Activated naive CD4-positive, alpha-beta T cell treated with anti-CD3 and anti-CD28 coated beads, Interleukin-2, amount 50 U/mL, for 24 hours (primary cell): ENCODE results near the gene HS3ST6.
"Not testable (repeated sequence)": the region's sequence is repeated elsewhere in the genome, so short reads cannot be mapped to it uniquely, and the experiment has no call there.

Experiments used
- H3K27ac Mint-ChIP-seq: one replicate; pipeline ENCODE4 v1.8.0; 2021; ENCODE audit warnings: mild to moderate bottlenecking, mixed read lengths
- H3K27me3 Mint-ChIP-seq: one replicate; pipeline ENCODE4 v1.8.0; 2021; ENCODE audit warnings: mixed read lengths
- H3K36me3 Mint-ChIP-seq: one replicate; pipeline ENCODE4 v1.8.0; 2021; ENCODE audit warnings: mixed read lengths
- H3K4me1 Mint-ChIP-seq: one replicate; pipeline ENCODE4 v1.8.0; 2021; ENCODE audit warnings: mixed read lengths
- H3K4me3 Mint-ChIP-seq: one replicate; pipeline ENCODE4 v1.8.0; 2021; ENCODE audit warnings: mild to moderate bottlenecking, mixed read lengths
- H3K9me3 Mint-ChIP-seq: one replicate; pipeline ENCODE4 v1.8.0; 2021; ENCODE audit warnings: mixed read lengths

Gene HS3ST6

GRCh38 chr16:1957434-1958142, 39.4 kb upstream of the HS3ST6 start:
- not testable (repeated sequence) for H3K4me3 Mint-ChIP-seq, H3K9me3 Mint-ChIP-seq, H3K27ac Mint-ChIP-seq, H3K36me3 Mint-ChIP-seq, H3K27me3 Mint-ChIP-seq
- peaks cover 21% of the 10 kb centered on the region for H3K4me1 Mint-ChIP-seq

GRCh38 chr16:1953734-1954133, 35.5 kb upstream of the HS3ST6 start:
- Mint-ChIP-seq H3K36me3 (no peaks in the 10 kb centered on the region), H3K4me1 (no peaks in the 10 kb centered on the region), H3K4me3 (no peak overlapping the region), H3K27ac (no peak overlapping the region), H3K27me3 (no peaks in the 10 kb centered on the region), H3K9me3 (no peaks in the 10 kb centered on the region)

- Mint-ChIP-seq H3K36me3 (no peaks in the 10 kb centered on the region), H3K9me3 (no peaks in the 10 kb centered on the region), H3K4me1 (no peaks in the 10 kb centered on the region), H3K27ac (no peak overlapping the region), H3K4me3 (no peak overlapping the region), H3K27me3 (no peaks in the 10 kb centered on the region)
Measured at GRCh38 chr16:1950559-1950958, 32.3 kb upstream of the HS3ST6 start.

- H3K36me3 Mint-ChIP-seq: no peaks in the 10 kb centered on the region
- H3K9me3 Mint-ChIP-seq: no peaks in the 10 kb centered on the region
- H3K4me1 Mint-ChIP-seq: no peaks in the 10 kb centered on the region
- no peak overlapping the region for H3K4me3 Mint-ChIP-seq
- H3K27ac Mint-ChIP-seq: no peak overlapping the region
- no peaks in the 10 kb centered on the region for H3K27me3 Mint-ChIP-seq
Measured at GRCh38 chr16:1950047-1950446, 31.8 kb upstream of the HS3ST6 start.

GRCh38 chr16:1949507-1949906, 31.3 kb upstream of the HS3ST6 start:
- no peak overlapping the region for H3K4me3 Mint-ChIP-seq
- peaks cover 1% of the 10 kb centered on the region for H3K4me1 Mint-ChIP-seq
- H3K27ac Mint-ChIP-seq: no peak overlapping the region
- H3K9me3 Mint-ChIP-seq: no peaks in the 10 kb centered on the region
- H3K27me3 Mint-ChIP-seq: no peaks in the 10 kb centered on the region
- no peaks in the 10 kb centered on the region for H3K36me3 Mint-ChIP-seq

- H3K36me3 Mint-ChIP-seq: no peaks in the 10 kb centered on the region
Measured at GRCh38 chr16:1947369-1947670, 29.1 kb upstream of the HS3ST6 start.

GRCh38 chr16:1946495-1947368, 28.5 kb upstream of the HS3ST6 start:
- Mint-ChIP-seq H3K36me3 (no peaks in the 10 kb centered on the region), H3K27me3 (no peaks in the 10 kb centered on the region), H3K9me3 (no peaks in the 10 kb centered on the region), H3K27ac (no peak overlapping the region), H3K4me1 (peaks cover 15% of the 10 kb centered on the region), H3K4me3 (no peak overlapping the region)

More at GRCh38 chr16:1947369-1947670, 29.1 kb upstream of the HS3ST6 start:
- Mint-ChIP-seq H3K4me3 (no peak overlapping the region), H3K9me3 (no peaks in the 10 kb centered on the region), H3K4me1 (peaks cover 10% of the 10 kb centered on the region), H3K27ac (no peak overlapping the region), H3K27me3 (no peaks in the 10 kb centered on the region)

GRCh38 chr16:1945559-1946391, 27.6 kb upstream of the HS3ST6 start:
- no peak overlapping the region for H3K4me3 Mint-ChIP-seq
- H3K36me3 Mint-ChIP-seq: no peaks in the 10 kb centered on the region
- no peaks in the 10 kb centered on the region for H3K27me3 Mint-ChIP-seq
- no peaks in the 10 kb centered on the region for H3K9me3 Mint-ChIP-seq
- H3K27ac Mint-ChIP-seq: no peak overlapping the region
- peaks cover 19% of the 10 kb centered on the region for H3K4me1 Mint-ChIP-seq

GRCh38 chr16:1944612-1945199, 26.5 kb upstream of the HS3ST6 start:
- Mint-ChIP-seq H3K4me3 (peak overlapping the region; percentile 82), H3K9me3 (no peaks in the 10 kb centered on the region), H3K36me3 (no peaks in the 10 kb centered on the region), H3K4me1 (peaks cover 19% of the 10 kb centered on the region), H3K27me3 (no peaks in the 10 kb centered on the region), H3K27ac (no peak overlapping the region)

- H3K36me3 Mint-ChIP-seq: peaks cover 2% of the 10 kb centered on the region
- H3K27me3 Mint-ChIP-seq: no peaks in the 10 kb centered on the region
- H3K9me3 Mint-ChIP-seq: no peaks in the 10 kb centered on the region
- peak within 1 kb of the TSS; percentile 82 for H3K4me3 Mint-ChIP-seq
- H3K4me1 Mint-ChIP-seq: peaks cover 19% of the 10 kb centered on the region
- peak within 1 kb of the TSS; percentile 38 for H3K27ac Mint-ChIP-seq
Measured at GRCh38 chr16:1942810-1943726, 24.9 kb upstream of the HS3ST6 start, which contains the start of gene MSRB1. TSS of gene MSRB1 (minus strand) at chr16:1943199. CDS start at chr16:1943156, 43 bp downstream.

GRCh38 chr16:1942047-1942809, 24.0 kb upstream of the HS3ST6 start:
- peak overlapping the region; percentile 82 for H3K4me3 Mint-ChIP-seq
- peaks cover 2% of the 10 kb centered on the region for H3K36me3 Mint-ChIP-seq
- no peaks in the 10 kb centered on the region for H3K27me3 Mint-ChIP-seq
- H3K27ac Mint-ChIP-seq: no peak overlapping the region
- no peaks in the 10 kb centered on the region for H3K9me3 Mint-ChIP-seq
- H3K4me1 Mint-ChIP-seq: peaks cover 19% of the 10 kb centered on the region

GRCh38 chr16:1941162-1942046, 23.2 kb upstream of the HS3ST6 start:
- Mint-ChIP-seq H3K27me3 (no peaks in the 10 kb centered on the region), H3K27ac (no peak overlapping the region), H3K36me3 (peaks cover 2% of the 10 kb centered on the region), H3K4me1 (peaks cover 19% of the 10 kb centered on the region), H3K4me3 (peak overlapping the region; percentile 82), H3K9me3 (no peaks in the 10 kb centered on the region)
